K562 (cell line): ENCODE measurements around the gene KRT33B. TPM values are rescaled to one million over a fixed set of nuclear protein-coding genes. Genes with fewer than 3 reads are reported as not detected.

Experiments used
- ATAC-seq: fragments of 200-7000 bp; cut with Tn5 transposase; 3 replicates; pipeline ENCODE4 v1.9.1; 2020; ENCODE audit warnings: moderate library complexity
- BruUV-seq: library from RNA; stranded (reverse); fragments of 400-500 nt; replicated peaks from 2 replicates; lab custom pipeline; 2021; lab: Mats Ljungman, UMichigan
- CTCF ChIA-PET: fragments of 300-600 bp; formaldehyde crosslinking; extraction: SDS; loops from one replicate; lab custom pipeline; 2021; ENCODE audit warnings: low intra/inter-chr PET ratio; lab: Yijun Ruan, JAX
- POLR2A ChIA-PET: fragments of 300-600, 350-650 bp; sonication (Branson Sonifier 250); formaldehyde crosslinking; extraction: SDS; loops from one replicate; lab custom pipeline; 2021; ENCODE audit warnings: antibody characterized with exemption, inconsistent platforms; lab: Yijun Ruan, JAX
- DNase-seq, 4 experiments: peaks; one replicate each; pipeline versions ENCODE4 v3.0.0 to v3.0.0-alpha.2; 2011 to 2018; ENCODE audit warnings: low spot score in 3 of 4, mixed read lengths in 3 of 4; ENCODE audit errors: extremely low read depth in 1 of 4
- FAIRE-seq: peaks from 2 replicates; lab custom pipeline; 2011; peaks lifted over from hg19 to GRCh38; lab: Jason Lieb, UNC
- H2AFZ ChIP-seq: 2 replicates; pipeline ENCODE4 v1.6.0; 2011; ENCODE audit warnings: low read depth, low read length, control low read depth, inconsistent platforms
- H3K27ac ChIP-seq: fragments of 200-600 bp; 3 replicates; pipeline ENCODE4 v1.8.0; 2011; ENCODE audit warnings: low read depth, mild to moderate bottlenecking, control low read depth, inconsistent platforms, low read length, moderate library complexity, mixed read lengths; ENCODE audit errors: extremely low read depth
- H3K27me3 ChIP-seq, 2 experiments: fragments of 300-600 bp in 1 of 2; 2 replicates in 1 of 2; 3 replicates in 1 of 2; pipeline versions ENCODE4 v1.6.0 to v1.8.0; 2011; ENCODE audit warnings: inconsistent platforms in 2 of 2, low read length in 2 of 2, mild to moderate bottlenecking in 1 of 2, mixed read lengths in 1 of 2, moderate library complexity in 1 of 2; ENCODE audit not compliant: control insufficient read depth in 2 of 2, insufficient read depth in 2 of 2
- H3K36me3 ChIP-seq: fragments of 300-600 bp; 3 replicates; pipeline ENCODE4 v1.8.0; 2011; ENCODE audit warnings: mild to moderate bottlenecking, low read length, inconsistent platforms; ENCODE audit not compliant: control insufficient read depth, insufficient read depth
- H3K4me1 ChIP-seq, 2 experiments: fragments of 200-600 bp in 1 of 2; replicated peaks in 1 of 2; 2 replicates in 1 of 2; 3 replicates in 1 of 2; pipeline versions ENCODE4 v1.5.1 to v1.8.0; 2011; ENCODE audit warnings: inconsistent platforms in 2 of 2, low read length in 2 of 2, mild to moderate bottlenecking in 1 of 2, mixed read lengths in 1 of 2, moderate library complexity in 1 of 2; ENCODE audit not compliant: control insufficient read depth in 2 of 2, insufficient read depth in 2 of 2
- H3K4me2 ChIP-seq: 2 replicates; pipeline ENCODE4 v1.6.1; 2011; ENCODE audit warnings: low read length, control low read depth, inconsistent platforms, mixed read lengths; ENCODE audit not compliant: insufficient read depth
- H3K4me3 ChIP-seq: fragments of 200-600 bp; sonication (generic), shearing (Covaris generic); 2 replicates; pipeline ENCODE4 v1.5.1; 2016; ENCODE audit warnings: control low read depth, inconsistent platforms
- H3K79me2 ChIP-seq: fragments of 200-600 bp; 3 replicates; pipeline ENCODE4 v1.8.0; 2011; ENCODE audit warnings: low read length, inconsistent platforms; ENCODE audit not compliant: control insufficient read depth, insufficient read depth
- H3K9ac ChIP-seq, 2 experiments: 2 replicates each; pipeline versions ENCODE4 v1.6.0 to v1.6.1; 2011; ENCODE audit warnings: low read depth in 2 of 2, low read length in 2 of 2, control low read depth in 1 of 2, inconsistent platforms in 1 of 2, mild to moderate bottlenecking in 1 of 2, mixed read lengths in 1 of 2; ENCODE audit not compliant: insufficient read depth in 1 of 2
- H3K9me1 ChIP-seq: one replicate; pipeline ENCODE4 v1.6.0; 2011; ENCODE audit warnings: inconsistent platforms, mild to moderate bottlenecking, low read length, moderate library complexity; ENCODE audit not compliant: control insufficient read depth, insufficient read depth
- H3K9me3 ChIP-seq: replicated peaks from 2 replicates; pipeline ENCODE4 v1.5.1; 2011; ENCODE audit warnings: low read depth, low read length, inconsistent platforms; ENCODE audit not compliant: control insufficient read depth, insufficient read depth
- H4K20me1 ChIP-seq: replicated peaks from 2 replicates; pipeline ENCODE4 v1.6.1; 2011; ENCODE audit warnings: low read length, inconsistent platforms, mixed read lengths; ENCODE audit not compliant: control insufficient read depth, insufficient read depth
- CBX2 ChIP-seq: fragments of 200-600 bp; sonication (generic); IDR thresholded peaks from one replicate; pipeline ENCODE4 v1.6.1; 2012; ENCODE audit warnings: mild to moderate bottlenecking, low read length, inconsistent platforms; ENCODE audit not compliant: insufficient read depth, poor library complexity, severe bottlenecking
- CHD2 ChIP-seq: IDR thresholded peaks from 2 replicates; pipeline ENCODE4 v1.6.1; 2011; ENCODE audit warnings: low read depth, low read length
- ELF1 ChIP-seq: fragments of 200-800 bp; sonication (Bioruptor generic); IDR thresholded peaks from 2 replicates; pipeline ENCODE4 v1.6.1; 2016; ENCODE audit warnings: missing genetic modification characterization, missing compliant biosample characterization
- EWSR1 ChIP-seq: fragments of 450-650 bp; IDR thresholded peaks from 2 replicates; pipeline ENCODE4 v1.6.1; 2018; ENCODE audit warnings: borderline replicate concordance, mild to moderate bottlenecking, low read depth, moderate library complexity; ENCODE audit not compliant: partially characterized antibody
- HMG20B ChIP-seq: fragments of 250-450 bp; sonication (Bioruptor Pico); IDR thresholded peaks from 2 replicates; pipeline ENCODE4 v1.5.0; 2021; ENCODE audit warnings: mild to moderate bottlenecking
- KLF16 ChIP-seq: IDR thresholded peaks from 2 replicates; pipeline ENCODE4 v1.6.1; 2016; ENCODE audit warnings: antibody characterized with exemption
- MECOM ChIP-seq: fragments of 250-450 bp; sonication (Bioruptor Pico); IDR thresholded peaks from 2 replicates; pipeline ENCODE4 v1.8.0; 2022; ENCODE audit warnings: inconsistent platforms
- MEF2A ChIP-seq: IDR thresholded peaks from 2 replicates; pipeline ENCODE4 v1.6.1; 2011; ENCODE audit warnings: low read depth, mild to moderate bottlenecking, low read length, moderate library complexity; ENCODE audit not compliant: control insufficient read depth
- PCBP1 ChIP-seq: fragments of 200-400 bp; formaldehyde crosslinking; IDR thresholded peaks from 2 replicates; pipeline ENCODE4 v1.6.1; 2018; ENCODE audit warnings: mild to moderate bottlenecking, low read depth, low read length; ENCODE audit not compliant: poor library complexity, severe bottlenecking
- RFX5 ChIP-seq: IDR thresholded peaks from 2 replicates; pipeline ENCODE4 v1.6.1; 2011; ENCODE audit warnings: low read depth, mild to moderate bottlenecking, improper control_type of control experiment, low read length
- SMARCE1 ChIP-seq: fragments of 450-650 bp; IDR thresholded peaks from 2 replicates; pipeline ENCODE4 v1.7.1; 2016; ENCODE audit warnings: mild to moderate bottlenecking
- TCF7L2 ChIP-seq: fragments of 150-350 bp; IDR thresholded peaks from 2 replicates; pipeline ENCODE4 v1.6.1; 2016; ENCODE audit warnings: low read depth, mild to moderate bottlenecking, low read length, moderate library complexity
- ZNF232 ChIP-seq: sonication (generic); formaldehyde crosslinking; IDR thresholded peaks from 2 replicates; pipeline ENCODE4 v1.8.0; 2022; ENCODE audit warnings: mild to moderate bottlenecking, missing genetic modification reagents
- ZNF324 ChIP-seq: fragments of 250-450 bp; sonication (Bioruptor Pico); IDR thresholded peaks from 2 replicates; pipeline ENCODE4 v1.4.0; 2020; ENCODE audit warnings: mild to moderate bottlenecking
- ZNF57 ChIP-seq: fragments of 450-650 bp; formaldehyde crosslinking; IDR thresholded peaks from 2 replicates; pipeline ENCODE4 v1.4.0; 2020; ENCODE audit warnings: mild to moderate bottlenecking, moderate library complexity
- ZNF644 ChIP-seq: fragments of 200-800 bp; sonication (Bioruptor generic); IDR thresholded peaks from 2 replicates; pipeline ENCODE4 v1.6.1; 2016; ENCODE audit warnings: low read depth, missing genetic modification characterization, missing compliant biosample characterization
- ZNF778 ChIP-seq: fragments of 450-650 bp; formaldehyde crosslinking; IDR thresholded peaks from 2 replicates; pipeline ENCODE4 v1.4.0; 2020; ENCODE audit warnings: mild to moderate bottlenecking, moderate library complexity
- WGBS: fragments of 100-300 bp; shearing (Covaris generic); methylation state at CpG from one replicate; pipeline ENCODE4 v1.1.6; 2016; ENCODE audit warnings: low coverage, mixed read lengths; ENCODE audit not compliant: insufficient coverage; ENCODE audit errors: missing lambda C conversion rate; 5-methylcytosine and 5-hydroxymethylcytosine counted together
- in situ Hi-C: fragments of 300-500 bp; cut with MboI; formaldehyde crosslinking; loops from 4 replicates; pipeline ENCODE4 v1.15.0; 2018; ENCODE audit warnings: inconsistent platforms, mixed read lengths
- intact Hi-C: fragments of 100-400 bp; cut with micrococcal nuclease; formaldehyde crosslinking; loops from 2 replicates; pipeline ENCODE4 v1.14.2; 2022
- polyA plus RNA-seq, 8 experiments: library from polyadenylated mRNA; depleted of rRNA in 4 of 8; stranded (reverse) in 5 of 8; unstranded in 3 of 8; fragments of >200 nt; fragmentation: Nextera tagmentation in 2 of 8; fragmentation: Illumina TruSeq in 1 of 8; extraction: Ambion mirVana in 2 of 8; extraction: Trizol in 1 of 8; gene quantifications; 2 replicates each; pipeline versions ENCODE4 v1.2.1 to v1.2.3, GENCODE V29; 2011 to 2014; ENCODE audit warnings: inconsistent platforms in 1 of 8, missing spikeins in 1 of 8
- total RNA-seq, 7 experiments: library from RNA; depleted of rRNA in 6 of 7; stranded (reverse); fragments of >200 nt in 6 of 7; fragmentation: Illumina TruSeq in 2 of 7; extraction: Trizol in 2 of 7; gene quantifications; 2 replicates each; pipeline versions ENCODE4 v1.2.1 to v1.2.3, GENCODE V29; 2011 to 2021; ENCODE audit warnings: low replicate concordance in 1 of 7
- TF ChIP-seq, protein P1 (sequence below): fragments of 450-650 bp; formaldehyde crosslinking; conservative IDR thresholded peaks from 2 replicates; pipeline ENCODE4 v1.4.0; 2022; ENCODE audit warnings: mild to moderate bottlenecking, missing genetic modification characterization
- TF ChIP-seq, protein P2 (sequence below): fragments of 450-650 bp; IDR thresholded peaks from one replicate; pipeline ENCODE4 v1.6.1; 2018; ENCODE audit warnings: mild to moderate bottlenecking, moderate library complexity; ENCODE audit not compliant: partially characterized antibody
- TF ChIP-seq, protein P3 (sequence below): sonication (generic); formaldehyde crosslinking; IDR thresholded peaks from 2 replicates; pipeline ENCODE4 v1.9.0; 2022; ENCODE audit warnings: mild to moderate bottlenecking, missing genetic modification reagents

KRT33B gene
- total and polyA plus RNA-seq, 9 of the 15 experiments (the other 6 are each of a cell fraction or from before 2014, with no cell fraction given), result not detected

DNA sequence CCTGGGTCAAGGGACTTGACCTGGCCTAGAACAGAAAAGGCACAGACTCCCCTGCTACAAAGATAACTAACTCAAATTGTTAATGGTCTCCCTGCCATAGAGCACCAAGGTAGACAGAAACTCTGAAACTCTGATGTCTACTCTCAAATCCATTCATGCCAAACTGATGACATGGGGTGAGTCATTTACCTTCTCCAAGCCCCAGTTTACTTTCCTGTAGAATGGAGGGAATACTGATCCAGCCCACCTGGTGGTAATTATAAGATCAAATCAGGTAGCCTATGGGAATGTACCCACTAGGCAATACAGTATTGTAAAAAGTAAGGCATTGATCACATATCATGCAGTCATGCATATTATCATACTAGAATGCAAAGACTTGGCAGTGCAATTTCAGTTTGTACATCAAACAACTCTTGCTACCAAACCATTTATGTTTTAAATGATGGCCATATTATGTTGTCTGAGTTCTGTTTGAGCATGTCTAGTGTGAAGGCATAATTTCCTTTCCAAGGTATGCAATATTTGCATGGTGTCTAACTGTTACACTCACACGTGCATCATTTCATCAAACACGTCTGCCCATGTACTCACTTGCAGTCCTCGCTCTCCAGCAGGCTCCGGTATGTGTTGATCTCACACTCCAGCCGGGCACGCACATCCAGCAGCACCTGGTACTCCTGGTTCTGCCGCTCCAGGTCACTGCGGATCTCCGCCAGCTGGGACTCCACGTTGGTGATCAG lies 24.8 kb upstream of the KRT33B start (continued):
- TF ChIP-seq, protein P1, sequence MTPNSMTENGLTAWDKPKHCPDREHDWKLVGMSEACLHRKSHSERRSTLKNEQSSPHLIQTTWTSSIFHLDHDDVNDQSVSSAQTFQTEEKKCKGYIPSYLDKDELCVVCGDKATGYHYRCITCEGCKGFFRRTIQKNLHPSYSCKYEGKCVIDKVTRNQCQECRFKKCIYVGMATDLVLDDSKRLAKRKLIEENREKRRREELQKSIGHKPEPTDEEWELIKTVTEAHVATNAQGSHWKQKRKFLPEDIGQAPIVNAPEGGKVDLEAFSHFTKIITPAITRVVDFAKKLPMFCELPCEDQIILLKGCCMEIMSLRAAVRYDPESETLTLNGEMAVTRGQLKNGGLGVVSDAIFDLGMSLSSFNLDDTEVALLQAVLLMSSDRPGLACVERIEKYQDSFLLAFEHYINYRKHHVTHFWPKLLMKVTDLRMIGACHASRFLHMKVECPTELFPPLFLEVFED, result no peak
- TF ChIP-seq, all 486 proteins: peak for 0

DNA sequence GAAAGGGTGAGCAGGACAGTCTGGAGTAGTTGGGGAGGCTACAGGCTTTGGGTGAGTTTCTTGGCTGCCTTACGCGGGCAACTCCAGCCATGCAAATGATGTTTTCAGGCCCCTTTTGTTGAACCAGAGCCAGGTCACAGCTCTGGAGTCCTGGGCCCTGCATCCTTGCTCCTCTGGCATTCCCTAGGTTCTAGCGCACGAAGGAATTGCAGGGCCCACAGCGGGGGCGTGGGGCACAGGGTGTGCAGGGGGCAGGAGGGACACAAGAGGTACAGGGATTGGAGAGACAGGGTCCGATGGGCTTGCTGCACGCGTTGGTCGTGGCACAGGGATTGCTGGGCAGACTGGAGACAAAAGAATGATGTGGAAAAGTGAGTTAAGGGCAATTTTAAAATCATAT lies 24.2 kb upstream of the KRT33B start:
- no TSS peak for BruUV-seq
- no peaks in the 10 kb centered on the region for H3K79me2 ChIP-seq
- in situ Hi-C loops (no loop called here), intact Hi-C loops (no loop called here)
- POLR2A ChIA-PET, result interaction anchor here (0.7 kb wide), 1 partner anchor 294 kb away, joined by 3 read pairs; no protein-coding TSS in a partner anchor
- H3K4me3 ChIP-seq, result no peak overlapping the region
- no peak for DNase-seq
- no peaks in the 10 kb centered on the region for H3K9me1 ChIP-seq
- H3K9ac ChIP-seq, result no peak overlapping the region
- no peaks in the 10 kb centered on the region for H3K9me3 ChIP-seq
- H3K4me1 ChIP-seq, result no peaks in the 10 kb centered on the region
- no peak overlapping the region for H3K4me2 ChIP-seq
- CTCF ChIA-PET, result no interaction called here
- H3K36me3 ChIP-seq, result no peaks in the 10 kb centered on the region
- no peak for FAIRE-seq
- 1% methylated on average over 10 of the region's 10 CpGs for WGBS
- ATAC-seq, result no peak
- H4K20me1 ChIP-seq, result no peaks in the 10 kb centered on the region
- H2AFZ ChIP-seq, result no peak overlapping the region
- no peak overlapping the region for H3K27ac ChIP-seq
- H3K27me3 ChIP-seq, result peaks cover 4 to 32% of the 10 kb centered on the region in 2 experiments
- TF ChIP-seq ZNF232 (CRISPR knock-in tag) (no peak), ZNF778 (CRISPR knock-in tag) (no peak), KLF16 (no peak), HMG20B (CRISPR knock-in tag) (no peak), CBX2 (no peak), ZNF644 (tag) (no peak), MECOM (CRISPR knock-in tag) (no peak), RFX5 (no peak), ELF1 (tag) (no peak), ZNF57 (CRISPR knock-in tag) (no peak), EWSR1 (no peak), CHD2 (no peak), MEF2A (no peak), TCF7L2 (no peak), ZNF324 (CRISPR knock-in tag) (no peak), PCBP1 (no peak), SMARCE1 (no peak)
- TF ChIP-seq, protein P2, sequence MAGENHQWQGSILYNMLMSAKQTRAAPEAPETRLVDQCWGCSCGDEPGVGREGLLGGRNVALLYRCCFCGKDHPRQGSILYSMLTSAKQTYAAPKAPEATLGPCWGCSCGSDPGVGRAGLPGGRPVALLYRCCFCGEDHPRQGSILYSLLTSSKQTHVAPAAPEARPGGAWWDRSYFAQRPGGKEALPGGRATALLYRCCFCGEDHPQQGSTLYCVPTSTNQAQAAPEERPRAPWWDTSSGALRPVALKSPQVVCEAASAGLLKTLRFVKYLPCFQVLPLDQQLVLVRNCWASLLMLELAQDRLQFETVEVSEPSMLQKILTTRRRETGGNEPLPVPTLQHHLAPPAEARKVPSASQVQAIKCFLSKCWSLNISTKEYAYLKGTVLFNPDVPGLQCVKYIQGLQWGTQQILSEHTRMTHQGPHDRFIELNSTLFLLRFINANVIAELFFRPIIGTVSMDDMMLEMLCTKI, result no peak
- TF ChIP-seq, protein P3, sequence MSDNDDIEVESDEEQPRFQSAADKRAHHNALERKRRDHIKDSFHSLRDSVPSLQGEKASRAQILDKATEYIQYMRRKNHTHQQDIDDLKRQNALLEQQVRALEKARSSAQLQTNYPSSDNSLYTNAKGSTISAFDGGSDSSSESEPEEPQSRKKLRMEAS (CRISPR knock-in tag), result no peak
